IMR-90 (cell line): ENCODE data around the gene DNAH3. TPM values are rescaled to one million over a fixed set of nuclear protein-coding genes. Genes with fewer than 3 reads are reported as not detected.

Source experiments
- ATAC-seq: fragments of 200-7000 bp; cut with Tn5 transposase; 2 replicates; pipeline ENCODE4 v1.9.1; 2020; ENCODE audit warnings: low read depth, mild to moderate bottlenecking, moderate library complexity
- BruUV-seq: library from RNA; stranded (reverse); fragments of 400-500 nt; replicated peaks from 2 replicates; lab custom pipeline; 2021; lab: Mats Ljungman, UMichigan
- CTCF ChIA-PET: fragments of 300-600 bp; formaldehyde crosslinking; extraction: SDS; loops from one replicate; lab custom pipeline; 2021; ENCODE audit warnings: antibody characterized with exemption; lab: Yijun Ruan, JAX
- POLR2A ChIA-PET: fragments of 300-600 bp; sonication (Branson Sonifier 250); formaldehyde crosslinking; loops from one replicate; lab custom pipeline; 2022; ENCODE audit warnings: antibody characterized with exemption; ENCODE audit not compliant: unreplicated experiment; lab: Charles Lee
- DNase-seq: peaks from one replicate; pipeline ENCODE4 v3.0.0; 2013
- H2AFZ ChIP-seq: replicated peaks from 2 replicates; pipeline ENCODE3; 2013; ENCODE audit warnings: low read length, mild to moderate bottlenecking; ENCODE audit not compliant: poor library complexity
- H2AK5ac ChIP-seq: 2 replicates; pipeline ENCODE4 v1.6.1; 2013; ENCODE audit warnings: low read depth, low read length, inconsistent platforms
- H2AK9ac ChIP-seq: replicated peaks from 2 replicates; pipeline ENCODE3; 2013; ENCODE audit warnings: mild to moderate bottlenecking, low read depth, low read length, moderate library complexity; ENCODE audit not compliant: poor library complexity
- H2BK120ac ChIP-seq: 2 replicates; pipeline ENCODE4 v1.6.1; 2013; ENCODE audit warnings: low read depth, low read length, inconsistent platforms
- H2BK15ac ChIP-seq: 3 replicates; pipeline ENCODE4 v1.6.1; 2013; ENCODE audit warnings: low read depth, low read length, inconsistent platforms
- H2BK20ac ChIP-seq: 2 replicates; pipeline ENCODE4 v1.6.1; 2013; ENCODE audit warnings: low read depth, mild to moderate bottlenecking, inconsistent platforms, low read length, moderate library complexity
- H2BK5ac ChIP-seq: 2 replicates; pipeline ENCODE4 v1.6.1; 2013; ENCODE audit warnings: mild to moderate bottlenecking, low read depth, low read length, inconsistent platforms; ENCODE audit not compliant: poor library complexity, severe bottlenecking
- H3K14ac ChIP-seq: replicated peaks from 2 replicates; pipeline ENCODE4 v1.6.1; 2013; ENCODE audit warnings: low read depth, low read length, inconsistent platforms
- H3K18ac ChIP-seq: 2 replicates; pipeline ENCODE4 v1.6.1; 2013; ENCODE audit warnings: low read depth, low read length, control low read depth
- H3K23ac ChIP-seq: 2 replicates; pipeline ENCODE4 v1.6.1; 2013; ENCODE audit warnings: low read depth, low read length, inconsistent platforms
- H3K27ac ChIP-seq: 2 replicates; pipeline ENCODE4 v1.5.1; 2013; ENCODE audit warnings: mild to moderate bottlenecking, control low read depth, low read length; ENCODE audit not compliant: insufficient read depth
- H3K27me3 ChIP-seq: 2 replicates; pipeline ENCODE4 v1.6.1; 2013; ENCODE audit warnings: low read length; ENCODE audit not compliant: control insufficient read depth, insufficient read depth
- H3K36me3 ChIP-seq: 2 replicates; pipeline ENCODE4 v1.6.1; 2013; ENCODE audit warnings: low read length, mixed read lengths; ENCODE audit not compliant: control insufficient read depth, insufficient read depth
- H3K4ac ChIP-seq: 2 replicates; pipeline ENCODE4 v1.6.1; 2013; ENCODE audit warnings: low read depth, low read length, inconsistent platforms
- H3K4me1 ChIP-seq: 2 replicates; pipeline ENCODE4 v1.6.1; 2013; ENCODE audit warnings: low read length, mixed read lengths; ENCODE audit not compliant: control insufficient read depth, insufficient read depth
- H3K4me2 ChIP-seq: 2 replicates; pipeline ENCODE4 v1.6.1; 2013; ENCODE audit warnings: low read depth, mild to moderate bottlenecking, control low read depth, low read length, moderate library complexity
- H3K4me3 ChIP-seq: 2 replicates; pipeline ENCODE4 v1.5.1; 2013; ENCODE audit warnings: low read depth, mild to moderate bottlenecking, control low read depth, low read length, moderate library complexity; ENCODE audit not compliant: insufficient read depth
- H3K56ac ChIP-seq: 2 replicates; pipeline ENCODE4 v1.6.1; 2013; ENCODE audit warnings: low read length, inconsistent platforms; ENCODE audit not compliant: insufficient read depth; ENCODE audit errors: extremely low read depth
- H3K79me1 ChIP-seq, 2 experiments: 2 replicates each; pipeline ENCODE4 v1.6.1; 2013; ENCODE audit warnings: low read length in 2 of 2, inconsistent platforms in 1 of 2, low read depth in 1 of 2
- H3K9ac ChIP-seq: 2 replicates; pipeline ENCODE4 v1.6.1; 2013; ENCODE audit warnings: low read depth, low read length, control low read depth
- H3K9me1 ChIP-seq: 2 replicates; pipeline ENCODE4 v1.6.1; 2013; ENCODE audit warnings: low read length, inconsistent platforms; ENCODE audit not compliant: insufficient read depth
- H3K9me3 ChIP-seq: 2 replicates; pipeline ENCODE4 v1.6.1; 2013; ENCODE audit warnings: low read length; ENCODE audit not compliant: control insufficient read depth, insufficient read depth
- H4K20me1 ChIP-seq: 2 replicates; pipeline ENCODE4 v1.6.1; 2013; ENCODE audit warnings: low read length, inconsistent platforms; ENCODE audit not compliant: insufficient read depth
- H4K5ac ChIP-seq: 2 replicates; pipeline ENCODE4 v1.6.1; 2013; ENCODE audit warnings: mild to moderate bottlenecking, low read depth, low read length, control low read depth
- H4K8ac ChIP-seq, 2 experiments: 2 replicates each; pipeline ENCODE4 v1.6.1; 2013; ENCODE audit warnings: low read depth in 2 of 2, low read length in 2 of 2, control low read depth in 1 of 2, inconsistent platforms in 1 of 2
- H4K91ac ChIP-seq: 2 replicates; pipeline ENCODE4 v1.6.1; 2013; ENCODE audit warnings: low read depth, low read length, inconsistent platforms; ENCODE audit not compliant: insufficient read depth
- BHLHE40 ChIP-seq: fragments of 150-350 bp; IDR thresholded peaks from 2 replicates; pipeline ENCODE4 v1.6.1; 2016; ENCODE audit warnings: mild to moderate bottlenecking, low read depth, low read length
- CEBPB ChIP-seq: IDR thresholded peaks from 2 replicates; pipeline ENCODE4 v1.6.1; 2012; ENCODE audit warnings: low read depth, low read length, improper control_type of control experiment
- ELK1 ChIP-seq: fragments of 150-350 bp; IDR thresholded peaks from 2 replicates; pipeline ENCODE4 v1.6.1; 2016; ENCODE audit warnings: low read depth, mild to moderate bottlenecking, low read length, moderate library complexity, borderline replicate concordance
- FOS ChIP-seq: fragments of 150-350 bp; IDR thresholded peaks from 2 replicates; pipeline ENCODE4 v1.6.1; 2016; ENCODE audit warnings: low read depth, low read length
- MXI1 ChIP-seq: IDR thresholded peaks from 2 replicates; pipeline ENCODE4 v1.6.1; 2012; ENCODE audit warnings: low read depth, mild to moderate bottlenecking, low read length, moderate library complexity, borderline replicate concordance
- NFE2L2 ChIP-seq: fragments of 150-350 bp; IDR thresholded peaks from 2 replicates; pipeline ENCODE4 v1.6.1; 2016; ENCODE audit warnings: low read depth, mild to moderate bottlenecking, low read length
- POLR2A ChIP-seq: IDR thresholded peaks from 2 replicates; pipeline ENCODE4 v1.6.1; 2012; ENCODE audit warnings: mild to moderate bottlenecking, low read depth, low read length
- RAD21 ChIP-seq: IDR thresholded peaks from 2 replicates; pipeline ENCODE4 v1.6.1; 2012; ENCODE audit warnings: low read length, improper control_type of control experiment
- RCOR1 ChIP-seq: IDR thresholded peaks from 2 replicates; pipeline ENCODE4 v1.6.1; 2012; ENCODE audit warnings: mild to moderate bottlenecking, low read length, improper control_type of control experiment; ENCODE audit not compliant: insufficient replicate concordance
- WGBS, 2 experiments: methylation state at CpG; one replicate each; pipeline versions ENCODE4 v1.1.5 to v1.1.7; 2013; ENCODE audit warnings: missing lambda C conversion rate in 2 of 2; ENCODE audit not compliant: insufficient read length in 1 of 2; ENCODE audit errors: extremely low coverage in 2 of 2; 5-methylcytosine and 5-hydroxymethylcytosine counted together
- dilution Hi-C: fragments of 300-500 bp; cut with HindIII; formaldehyde crosslinking; loops from one replicate; pipeline ENCODE4 v1.14.3; 2018; ENCODE audit warnings: low sequenced_read_pairs; ENCODE audit not compliant: unreplicated experiment
- in situ Hi-C: fragments of 300-500 bp; cut with MboI; formaldehyde crosslinking; loops from 3 replicates; pipeline ENCODE4 v1.14.3; 2019; ENCODE audit warnings: low sequenced_read_pairs, inconsistent platforms, mixed read lengths
- intact Hi-C: fragments of 100-400 bp; cut with micrococcal nuclease; formaldehyde crosslinking; loops from 2 replicates; pipeline ENCODE4 v1.10.0; 2022
- polyA plus RNA-seq, 3 experiments: library from polyadenylated mRNA; depleted of rRNA; stranded (reverse); fragments of >200 nt; gene quantifications; 2 replicates each; pipeline ENCODE4 v1.2.3, GENCODE V29; 2012; ENCODE audit warnings: low replicate concordance in 1 of 3
- total RNA-seq: library from RNA; depleted of rRNA; stranded (reverse); fragments of >200 nt; gene quantifications from 2 replicates; pipeline ENCODE4 v1.2.3, GENCODE V29; 2012
- TF ChIP-seq, protein P1 (sequence below): conservative IDR thresholded peaks from 2 replicates; pipeline ENCODE4 v1.5.1; 2012; ENCODE audit warnings: mild to moderate bottlenecking, low read depth, low read length, improper control_type of control experiment

DNAH3 gene
- total and polyA plus RNA-seq, 2 of the 4 experiments (the other 2 are of a cell fraction), result not detected

DNA sequence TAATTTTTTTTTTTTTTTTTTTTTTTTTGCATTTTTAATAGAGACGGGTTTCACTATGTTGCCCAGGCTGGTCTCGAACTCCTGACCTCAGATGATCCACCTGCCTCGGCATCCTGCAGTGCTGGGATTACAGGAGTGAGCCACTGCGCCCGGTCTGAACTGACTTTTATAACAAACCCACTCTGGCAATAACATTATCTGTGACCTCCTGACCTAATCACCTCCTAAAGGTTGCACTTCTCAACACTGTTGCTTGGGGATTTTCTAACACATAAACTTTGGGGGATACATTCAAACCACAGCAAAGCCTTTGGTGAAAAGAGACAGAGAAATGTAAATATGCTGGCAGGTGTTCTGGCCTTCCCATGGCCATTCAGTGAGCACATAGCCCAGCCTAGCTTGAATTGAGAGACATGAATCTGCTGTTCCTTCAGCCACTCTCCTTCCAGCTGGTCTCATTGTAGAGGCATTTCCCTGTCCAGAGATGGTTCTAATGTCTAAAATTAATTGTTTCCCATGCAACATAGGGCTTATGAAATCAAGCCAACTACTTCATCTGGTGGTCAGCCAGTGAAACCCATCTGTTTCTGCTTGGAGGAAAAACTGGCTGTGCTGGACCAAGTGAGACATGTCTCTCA, 221.8 kb downstream of the DNAH3 start:
- no peaks in the 10 kb centered on the region for H3K27me3 ChIP-seq
- H3K36me3 ChIP-seq, result 0 out of 2 replicates have a peak, but pooled peaks cover 1% of the 10 kb centered on the region
- H2BK20ac ChIP-seq, result no peak overlapping the region
- intact Hi-C loops, result no loop called here
- dilution Hi-C loops, result no loop called here
- no peak overlapping the region for H3K18ac ChIP-seq
- H4K20me1 ChIP-seq, result no peaks in the 10 kb centered on the region
- no peak overlapping the region for H4K5ac ChIP-seq
- DNase-seq (no peak), ATAC-seq (no peak)
- no CpG with 5 or more reads among the region's 5 CpGs for WGBS, 2 experiments
- H2AK5ac ChIP-seq, result no peak overlapping the region
- TF ChIP-seq MXI1, result no peak
- TF ChIP-seq RAD21, result no peak
- TF ChIP-seq CEBPB, result no peak
- no peak for TF ChIP-seq FOS
- TF ChIP-seq RCOR1, result no peak
- no peak for TF ChIP-seq NFE2L2
- TF ChIP-seq ELK1, result no peak
- no peak for TF ChIP-seq POLR2A
- no peak for TF ChIP-seq BHLHE40
- TF ChIP-seq, protein P1, sequence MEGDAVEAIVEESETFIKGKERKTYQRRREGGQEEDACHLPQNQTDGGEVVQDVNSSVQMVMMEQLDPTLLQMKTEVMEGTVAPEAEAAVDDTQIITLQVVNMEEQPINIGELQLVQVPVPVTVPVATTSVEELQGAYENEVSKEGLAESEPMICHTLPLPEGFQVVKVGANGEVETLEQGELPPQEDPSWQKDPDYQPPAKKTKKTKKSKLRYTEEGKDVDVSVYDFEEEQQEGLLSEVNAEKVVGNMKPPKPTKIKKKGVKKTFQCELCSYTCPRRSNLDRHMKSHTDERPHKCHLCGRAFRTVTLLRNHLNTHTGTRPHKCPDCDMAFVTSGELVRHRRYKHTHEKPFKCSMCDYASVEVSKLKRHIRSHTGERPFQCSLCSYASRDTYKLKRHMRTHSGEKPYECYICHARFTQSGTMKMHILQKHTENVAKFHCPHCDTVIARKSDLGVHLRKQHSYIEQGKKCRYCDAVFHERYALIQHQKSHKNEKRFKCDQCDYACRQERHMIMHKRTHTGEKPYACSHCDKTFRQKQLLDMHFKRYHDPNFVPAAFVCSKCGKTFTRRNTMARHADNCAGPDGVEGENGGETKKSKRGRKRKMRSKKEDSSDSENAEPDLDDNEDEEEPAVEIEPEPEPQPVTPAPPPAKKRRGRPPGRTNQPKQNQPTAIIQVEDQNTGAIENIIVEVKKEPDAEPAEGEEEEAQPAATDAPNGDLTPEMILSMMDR, result no peak
- H2BK5ac ChIP-seq, result no peak overlapping the region
- ChIA-PET CTCF (interaction anchor here (0.6 to 0.7 kb wide), 2 partner anchors 9 to 13 kb away, joined by 3 to 4 read pairs; no protein-coding TSS in a partner anchor), POLR2A (no interaction called here)
- H3K9me1 ChIP-seq, result no peaks in the 10 kb centered on the region
- H2AK9ac ChIP-seq, result no peak overlapping the region
- no peak overlapping the region for H2BK120ac ChIP-seq
- no peak overlapping the region for H3K9ac ChIP-seq
- H4K8ac ChIP-seq, result no peak overlapping the region
- H2BK15ac ChIP-seq, result no peak overlapping the region
- no peak overlapping the region for H3K14ac ChIP-seq
- H3K56ac ChIP-seq, result no peak overlapping the region
- H3K79me1 ChIP-seq, result no peaks in the 10 kb centered on the region
- no peak overlapping the region for H2AFZ ChIP-seq
- BruUV-seq, result no TSS peak
- in situ Hi-C loops, result no loop called here
- no peak overlapping the region for H4K91ac ChIP-seq
- H3K23ac ChIP-seq, result no peak overlapping the region
- H3K4ac ChIP-seq, result no peak overlapping the region
- H3K4me3 ChIP-seq, result no peak overlapping the region
- H3K27ac ChIP-seq, result no peak overlapping the region
- H3K4me1 ChIP-seq, result no peaks in the 10 kb centered on the region; the same call in 1 of the 2 replicates
- no peaks in the 10 kb centered on the region for H3K9me3 ChIP-seq
- no peak overlapping the region for H3K4me2 ChIP-seq
